ENCODE measurements around the gene PCDHA1.
A peak's percentile ranks its signal among the peaks of the same experiment; 100 is the strongest.
"Not testable (repeated sequence)": the region's sequence is repeated elsewhere in the genome, so short reads cannot be mapped to it uniquely, and the experiment has no call there.

Gene PCDHA1

GRCh38 chr5:140808241-140808888, 22.4 kb downstream of the PCDHA1 start:
- not testable (repeated sequence) for DNase-seq (ENCODE audit: low read depth)

GRCh38 chr5:140808889-140809291, 22.9 kb downstream of the PCDHA1 start:
- DNase-seq (ENCODE audit: low read depth) = no peak

- DNase-seq (ENCODE audit: low read depth) = peak; percentile 4
These were observed 35.7 kb downstream of the PCDHA1 start, which contains the start of gene PCDHA5 for GRCh38 chr5:140821375-140822280. TSS of gene PCDHA5 (plus strand) at chr5:140821613.

- no peak for DNase-seq (ENCODE audit: low read depth)
These were observed 36.3 kb downstream of the PCDHA1 start for GRCh38 chr5:140822281-140822629.

- DNase-seq (ENCODE audit: low read depth) = not testable (repeated sequence)
These were observed 37.0 kb downstream of the PCDHA1 start for GRCh38 chr5:140822969-140823368.

GRCh38 chr5:140823475-140823874, 37.5 kb downstream of the PCDHA1 start:
- DNase-seq (ENCODE audit: low read depth) = no peak

- no peak for DNase-seq (ENCODE audit: low read depth)
These were observed 41.9 kb downstream of the PCDHA1 start, which contains the start of gene PCDHA6 for GRCh38 chr5:140827704-140828361. TSS of gene PCDHA6 (plus strand) at chr5:140827960. CDS start at chr5:140828092, 132 bp downstream.

- no peak for DNase-seq (ENCODE audit: low read depth)
These were observed 42.4 kb downstream of the PCDHA1 start for GRCh38 chr5:140828362-140828737.

- DNase-seq (ENCODE audit: low read depth) = not testable (repeated sequence)
These were observed 43.9 kb downstream of the PCDHA1 start for GRCh38 chr5:140829511-140830501.

- DNase-seq (ENCODE audit: low read depth) = peak; percentile 61
These were observed 48.1 kb downstream of the PCDHA1 start, which contains the start of gene PCDHA7 for GRCh38 chr5:140833993-140834392. TSS of gene PCDHA7 (plus strand) at chr5:140834269. CDS start at chr5:140834384, 115 bp downstream.

GRCh38 chr5:140834439-140835008, 48.6 kb downstream of the PCDHA1 start:
- DNase-seq (ENCODE audit: low read depth) = not testable (repeated sequence)

- DNase-seq (ENCODE audit: low read depth) = no peak
These were observed 49.9 kb downstream of the PCDHA1 start for GRCh38 chr5:140835622-140836510.

GRCh38 chr5:140840978-140841962, 55.3 kb downstream of the PCDHA1 start, which contains the start of gene PCDHA8:
TSS of gene PCDHA8 (plus strand) at chr5:140841187. CDS start at chr5:140841322, 135 bp downstream.
- no peak for DNase-seq (ENCODE audit: low read depth)

- DNase-seq (ENCODE audit: low read depth) = no peak
These were observed 57.1 kb downstream of the PCDHA1 start for GRCh38 chr5:140842798-140843733.

GRCh38 chr5:140848139-140849102, 62.5 kb downstream of the PCDHA1 start, which contains the start of gene PCDHA9:
TSS of gene PCDHA9 (plus strand) at chr5:140848382. CDS start at chr5:140848496, 114 bp downstream.
- peak; percentile 4 for DNase-seq (ENCODE audit: low read depth)

All from EH (cell line).